NB4 (cell line): Measurements from ENCODE around the gene LCT.

Source experiments
- CTCF ChIP-seq: IDR thresholded peaks from one replicate; pipeline ENCODE4 v1.5.1; 2012; ENCODE audit warnings: low read depth, low read length
- POLR2A ChIP-seq: IDR thresholded peaks from 2 replicates; pipeline ENCODE4 v1.6.1; 2011; ENCODE audit warnings: mild to moderate bottlenecking; ENCODE audit not compliant: insufficient read length; ENCODE audit errors: extremely low read depth

- no peak for TF ChIP-seq CTCF
- TF ChIP-seq POLR2A: no peak
These were observed 24.0 kb downstream of the LCT start for GRCh38 chr2:135812907-135813511.
